Astrocyte of the cerebellum (primary cell): ENCODE results near the gene ZBTB21.

Experiments
- DNase-seq: peaks from one replicate; pipeline ENCODE4 v3.0.0-alpha.2; 2011; ENCODE audit warnings: low read depth
- H3K4me3 ChIP-seq: 2 replicates; pipeline ENCODE4 v1.5.1; 2011; ENCODE audit warnings: mild to moderate bottlenecking, low read depth, low read length, moderate library complexity
- in situ Hi-C: cut with HindIII; loops from 2 replicates; pipeline ENCODE4 v1.10.0; 2017; ENCODE audit warnings: low sequenced_read_pairs
- TF ChIP-seq, protein P1 (sequence below): IDR thresholded peaks from 2 replicates; pipeline ENCODE4 v1.5.1; 2012; ENCODE audit warnings: low read length, low read depth, moderate library complexity, mild to moderate bottlenecking; ENCODE audit errors: missing control alignments

ZBTB21 gene

DNA sequence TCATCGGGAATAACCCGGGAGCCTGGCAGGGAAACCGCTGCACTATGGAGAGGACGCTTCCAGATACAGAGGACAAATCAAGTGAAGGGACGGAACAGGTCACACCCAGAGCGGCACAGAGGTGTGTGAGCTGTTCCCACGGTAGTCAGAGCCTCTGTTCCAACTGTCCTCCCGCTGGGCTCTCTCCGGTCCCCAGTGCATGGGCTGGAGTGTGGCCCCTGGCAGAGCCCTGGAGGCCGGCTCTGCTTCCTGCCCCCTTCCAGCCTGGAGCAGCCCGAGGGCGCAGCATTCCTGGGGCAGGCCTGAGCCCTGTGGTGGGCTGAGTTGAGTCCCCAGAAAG is 11.9 kb upstream of the ZBTB21 start:
- no peak for DNase-seq

DNA sequence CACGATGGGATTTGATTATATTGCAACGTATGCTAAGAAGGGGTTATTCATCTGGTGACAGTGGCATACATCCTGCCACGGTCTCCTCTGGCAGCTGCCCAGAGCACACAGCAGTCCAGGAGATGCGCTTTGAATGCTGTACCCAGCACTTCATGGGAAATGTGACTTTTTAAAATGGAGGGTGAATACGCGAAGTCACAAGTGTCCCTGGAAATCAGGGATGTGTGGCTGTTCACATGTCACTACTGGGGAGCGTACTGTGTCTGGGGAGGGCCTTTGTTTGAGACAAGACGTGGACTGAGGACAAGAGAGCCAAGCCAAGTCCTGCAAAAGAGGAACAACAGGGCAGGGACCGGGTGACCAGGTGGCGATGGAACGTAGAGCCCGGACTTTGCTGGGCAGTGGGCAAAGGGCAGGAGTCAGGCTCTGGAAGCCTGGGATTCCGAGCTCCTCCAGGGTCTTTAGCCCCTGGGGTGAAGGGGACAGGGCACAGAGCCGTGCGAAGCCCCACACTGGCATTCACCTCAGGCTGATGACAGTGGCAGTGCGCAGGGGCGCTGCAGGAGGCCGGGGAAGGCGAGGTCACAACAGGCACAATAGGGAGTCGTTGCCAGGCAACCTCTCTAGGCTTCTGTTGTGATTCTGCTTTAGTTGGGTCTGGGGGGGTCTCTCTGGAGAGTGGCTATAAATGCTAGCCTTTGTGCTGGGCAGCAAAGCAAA is 11.4 kb upstream of the ZBTB21 start:
- TF ChIP-seq, protein P1, sequence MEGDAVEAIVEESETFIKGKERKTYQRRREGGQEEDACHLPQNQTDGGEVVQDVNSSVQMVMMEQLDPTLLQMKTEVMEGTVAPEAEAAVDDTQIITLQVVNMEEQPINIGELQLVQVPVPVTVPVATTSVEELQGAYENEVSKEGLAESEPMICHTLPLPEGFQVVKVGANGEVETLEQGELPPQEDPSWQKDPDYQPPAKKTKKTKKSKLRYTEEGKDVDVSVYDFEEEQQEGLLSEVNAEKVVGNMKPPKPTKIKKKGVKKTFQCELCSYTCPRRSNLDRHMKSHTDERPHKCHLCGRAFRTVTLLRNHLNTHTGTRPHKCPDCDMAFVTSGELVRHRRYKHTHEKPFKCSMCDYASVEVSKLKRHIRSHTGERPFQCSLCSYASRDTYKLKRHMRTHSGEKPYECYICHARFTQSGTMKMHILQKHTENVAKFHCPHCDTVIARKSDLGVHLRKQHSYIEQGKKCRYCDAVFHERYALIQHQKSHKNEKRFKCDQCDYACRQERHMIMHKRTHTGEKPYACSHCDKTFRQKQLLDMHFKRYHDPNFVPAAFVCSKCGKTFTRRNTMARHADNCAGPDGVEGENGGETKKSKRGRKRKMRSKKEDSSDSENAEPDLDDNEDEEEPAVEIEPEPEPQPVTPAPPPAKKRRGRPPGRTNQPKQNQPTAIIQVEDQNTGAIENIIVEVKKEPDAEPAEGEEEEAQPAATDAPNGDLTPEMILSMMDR: no peak
- in situ Hi-C loops: no loop called here
- DNase-seq: no peak
- H3K4me3 ChIP-seq: no peak overlapping the region

More for the DNA sequence above, 11.9 kb upstream of the ZBTB21 start:
- in situ Hi-C loops: no loop called here
- TF ChIP-seq, protein P1: no peak
- H3K4me3 ChIP-seq: no peak overlapping the region

DNA sequence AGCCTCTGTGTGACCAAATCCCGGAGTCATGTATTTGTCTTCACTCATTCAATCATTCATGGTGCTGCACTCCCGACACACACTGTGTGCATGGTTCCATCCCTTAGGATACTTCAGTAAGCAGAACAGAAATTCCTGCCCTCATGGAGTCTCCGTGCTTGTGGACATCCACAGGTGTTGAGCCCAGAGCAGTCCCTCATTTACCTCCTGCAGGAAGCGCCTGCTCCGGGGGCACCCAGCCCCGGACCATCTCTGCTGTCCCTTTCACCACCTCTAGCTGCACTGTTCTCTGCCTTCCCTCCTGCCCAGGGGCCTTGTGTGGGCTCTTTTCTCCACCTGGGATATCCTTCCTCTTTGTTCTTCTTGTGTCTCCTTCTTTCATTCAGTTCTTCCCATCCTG is 9.5 kb upstream of the ZBTB21 start:
- in situ Hi-C loops: loop anchor here (5.0 kb wide), 1 partner anchor 48 kb away; no protein-coding TSS in a partner anchor
- H3K4me3 ChIP-seq: no peak overlapping the region
- no peak for DNase-seq
- TF ChIP-seq, protein P1: no peak

DNA sequence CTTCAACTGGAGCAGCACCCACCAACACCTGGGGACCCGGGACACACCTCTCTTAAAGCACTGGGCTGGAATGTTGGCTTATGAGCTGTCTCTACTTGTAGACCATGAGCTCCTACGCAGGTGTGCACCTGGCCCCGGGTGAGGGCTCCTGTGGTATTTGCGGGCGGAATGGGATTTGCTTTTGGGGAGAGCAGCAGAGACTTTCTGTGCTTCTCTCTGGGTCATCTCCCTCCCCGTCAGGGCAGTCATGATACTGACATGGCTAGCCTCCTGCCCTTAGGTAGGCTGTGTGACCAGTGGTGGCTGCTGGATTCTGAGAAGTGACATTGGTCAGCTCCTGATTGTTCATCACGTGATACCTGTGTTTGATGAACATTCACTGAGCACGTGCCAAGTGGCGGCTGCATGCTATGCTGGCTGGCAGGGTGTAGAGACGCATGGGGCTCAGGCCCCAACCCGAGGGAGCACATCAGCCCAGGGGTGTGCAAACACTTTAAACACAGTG is 9.0 kb upstream of the ZBTB21 start:
- no peak for DNase-seq
- TF ChIP-seq, protein P1: no peak
- in situ Hi-C loops: loop anchor here (5.0 kb wide), 1 partner anchor 48 kb away; no protein-coding TSS in a partner anchor
- no peak overlapping the region for H3K4me3 ChIP-seq

DNA sequence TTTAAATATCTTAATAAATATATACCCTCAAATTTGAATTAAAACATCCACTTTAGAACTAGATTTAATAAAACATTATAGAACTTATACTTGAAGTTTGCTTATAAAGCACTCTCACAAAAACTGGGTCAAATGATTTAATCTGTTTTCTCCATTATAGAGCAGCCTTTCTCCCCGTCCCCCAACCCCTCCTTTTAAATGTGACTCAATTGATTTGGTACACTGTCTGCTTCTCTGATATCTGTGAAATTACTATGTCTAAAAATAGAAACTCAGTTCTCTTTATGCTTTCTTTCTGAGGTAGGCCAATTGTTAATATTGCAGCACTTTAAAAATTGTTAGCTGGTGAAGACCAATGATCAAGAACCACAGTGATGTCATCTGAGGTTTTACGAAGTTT is 6.9 kb upstream of the ZBTB21 start:
- TF ChIP-seq, protein P1: no peak
- no peak for DNase-seq
- no peak overlapping the region for H3K4me3 ChIP-seq
- in situ Hi-C loops: loop anchor here (5.0 kb wide), 1 partner anchor 50 kb away; no protein-coding TSS in a partner anchor

DNA sequence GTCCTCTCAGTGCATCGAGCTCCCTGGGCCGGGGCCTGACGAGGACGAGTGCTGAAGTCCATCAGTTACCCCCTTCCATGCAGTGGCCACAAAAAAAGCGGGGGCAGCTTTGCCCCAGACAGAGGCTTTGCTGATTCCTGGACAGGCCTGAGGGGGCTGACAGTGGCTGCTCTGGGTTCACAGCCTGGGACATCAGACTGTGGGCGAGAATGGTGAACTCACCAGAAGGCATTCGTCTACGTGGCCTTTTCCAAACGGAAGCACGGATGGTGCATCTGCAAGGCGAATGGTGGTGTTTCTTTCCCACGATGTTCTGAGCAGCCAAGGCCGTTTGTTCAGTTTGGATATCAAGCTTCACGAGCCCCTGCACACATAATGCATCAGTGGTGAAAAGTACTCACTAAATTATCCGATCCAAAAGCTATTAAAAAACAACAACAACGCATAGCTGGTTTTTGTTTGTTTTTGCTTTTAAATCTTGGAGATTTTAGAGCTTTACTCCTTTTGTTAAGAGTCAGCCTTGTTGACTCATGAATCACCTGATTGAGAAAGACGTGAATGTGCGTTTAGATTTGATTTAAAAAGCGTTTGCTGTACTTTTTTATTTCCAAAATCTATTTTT is 6.3 kb upstream of the ZBTB21 start:
- DNase-seq: no peak
- in situ Hi-C loops: loop anchor here (5.0 kb wide), 1 partner anchor 51 kb away; no protein-coding TSS in a partner anchor
- H3K4me3 ChIP-seq: no peak overlapping the region
- TF ChIP-seq, protein P1: no peak
